ENCODE data around the gene CWF19L1. TPM values are rescaled to one million over a fixed set of nuclear protein-coding genes. Genes with fewer than 3 reads are reported as not detected.
"Not testable (repeated sequence)": the region's sequence is repeated elsewhere in the genome, so short reads cannot be mapped to it uniquely, and the experiment has no call there.

The CWF19L1 gene
- total RNA-seq, 6 experiments from 2014 or later, result 19.1 to 24.5 (median 20.6) TPM

- Mint-ChIP-seq H3K9me3 (no peaks in the 10 kb centered on the region), H3K27ac (no peak overlapping the region), H3K4me3 (no peak overlapping the region), H3K27me3 (ENCODE audit: insufficient read depth) (peaks cover 5% of the 10 kb centered on the region; the same call in 1 of the 2 replicates), H3K4me1 (ENCODE audit: low read depth) (peaks cover 28% of the 10 kb centered on the region), H3K36me3 (ENCODE audit: low read depth) (peaks cover 34% of the 10 kb centered on the region)
- DNase-seq, result no peak
- TF ChIP-seq CTCF (IDR thresholded peaks at IDR 0.05), result no peak
Measured at GRCh38 chr10:100282907-100283306, 15.5 kb upstream of the CWF19L1 start.

- H3K4me1 Mint-ChIP-seq (ENCODE audit: low read depth); H3K9me3 Mint-ChIP-seq; H3K27me3 Mint-ChIP-seq (ENCODE audit: insufficient read depth); DNase-seq; H3K4me3 Mint-ChIP-seq; H3K27ac Mint-ChIP-seq: not testable (repeated sequence)
- peaks cover 40% of the 10 kb centered on the region for H3K36me3 Mint-ChIP-seq (ENCODE audit: low read depth)
Measured at GRCh38 chr10:100276971-100277370, 9.5 kb upstream of the CWF19L1 start.

GRCh38 chr10:100265821-100266485 lies 1.5 kb downstream of the CWF19L1 start:
- Mint-ChIP-seq H3K27me3 (ENCODE audit: insufficient read depth) (no peaks in the 10 kb centered on the region; the same call in 1 of the 2 replicates), H3K9me3 (no peaks in the 10 kb centered on the region), H3K27ac (peak overlapping the region; percentile 24; the same call in 1 of the 2 replicates), H3K4me3 (peak overlapping the region; percentile 100), H3K36me3 (ENCODE audit: low read depth) (peaks cover 8% of the 10 kb centered on the region), H3K4me1 (ENCODE audit: low read depth) (peaks cover 13% of the 10 kb centered on the region)
- DNase-seq, result no peak
- TF ChIP-seq CTCF (IDR thresholded peaks at IDR 0.05), result no peak

DNA sequence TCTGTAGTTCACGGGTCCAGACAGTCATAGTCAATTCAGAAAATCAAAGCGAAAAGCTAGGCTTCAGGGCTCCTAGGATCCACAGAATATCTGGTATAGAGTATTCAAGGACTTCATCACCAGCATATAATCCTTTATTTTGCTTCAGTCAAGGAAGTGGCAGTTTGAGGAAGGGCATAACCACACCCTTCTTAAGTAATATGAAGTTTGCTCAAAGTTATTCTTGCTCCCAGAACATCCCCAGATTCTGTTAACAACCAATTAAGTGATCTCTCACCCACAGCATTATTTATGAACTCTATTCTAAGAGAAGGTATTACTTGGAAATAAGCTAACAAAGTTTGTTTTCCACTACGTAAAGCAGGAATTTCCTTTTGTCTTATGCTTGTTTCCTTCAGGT lies 13.2 kb downstream of the CWF19L1 start:
- no peak for DNase-seq
- H3K4me1 Mint-ChIP-seq (ENCODE audit: low read depth), result no peaks in the 10 kb centered on the region
- no peaks in the 10 kb centered on the region for H3K9me3 Mint-ChIP-seq
- no peaks in the 10 kb centered on the region for H3K27me3 Mint-ChIP-seq (ENCODE audit: insufficient read depth)
- no peak overlapping the region for H3K4me3 Mint-ChIP-seq
- H3K27ac Mint-ChIP-seq, result no peak overlapping the region
- TF ChIP-seq CTCF (IDR thresholded peaks at IDR 0.05), result no peak
- H3K36me3 Mint-ChIP-seq (ENCODE audit: low read depth), result peaks cover 30% of the 10 kb centered on the region

DNA sequence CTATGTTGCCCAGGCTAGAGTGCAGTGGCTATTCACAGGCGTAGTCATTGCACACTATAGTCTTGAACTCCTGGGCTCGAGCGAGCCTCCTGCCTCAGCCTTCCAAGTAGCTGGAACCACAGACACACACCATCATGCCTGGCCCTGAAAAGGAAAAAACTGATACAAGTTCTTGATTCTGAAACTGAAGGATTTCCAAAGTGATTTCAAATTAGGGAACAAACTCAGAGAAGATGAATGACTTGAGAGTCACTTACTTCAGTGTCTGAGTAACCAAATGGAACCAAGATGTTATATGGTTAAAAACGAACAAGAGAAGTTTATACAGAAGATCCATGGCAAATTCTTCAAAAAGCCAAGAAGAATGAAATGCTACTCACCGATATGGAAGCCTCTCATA lies 14.4 kb downstream of the CWF19L1 start:
- Mint-ChIP-seq H3K27me3 (ENCODE audit: insufficient read depth) (no peaks in the 10 kb centered on the region), H3K4me3 (no peak overlapping the region), H3K4me1 (ENCODE audit: low read depth) (no peaks in the 10 kb centered on the region), H3K27ac (no peak overlapping the region), H3K36me3 (ENCODE audit: low read depth) (peaks cover 25% of the 10 kb centered on the region), H3K9me3 (no peaks in the 10 kb centered on the region)
- no peak for DNase-seq
- TF ChIP-seq CTCF (IDR thresholded peaks at IDR 0.05), result no peak

DNA sequence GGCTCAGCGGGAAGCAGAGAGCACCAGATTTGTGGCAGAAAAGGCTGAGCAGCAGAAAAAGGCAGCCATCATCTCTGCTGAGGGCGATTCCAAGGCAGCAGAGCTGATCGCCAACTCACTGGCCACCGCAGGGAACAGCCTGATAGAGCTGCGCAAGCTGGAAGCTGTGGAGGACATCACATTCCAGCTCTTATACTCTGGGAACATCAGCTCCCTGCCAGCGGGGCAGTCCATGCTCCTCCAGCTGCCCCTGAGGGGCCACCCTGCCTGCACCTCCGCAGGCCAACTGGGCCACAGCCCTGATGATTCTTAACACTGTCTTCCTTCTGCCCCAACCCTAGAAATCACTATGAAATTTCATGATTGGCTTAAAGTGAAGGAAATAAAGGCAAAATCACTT lies 18.6 kb downstream of the CWF19L1 start:
- H3K27ac Mint-ChIP-seq, result no peak overlapping the region
- no peaks in the 10 kb centered on the region for H3K9me3 Mint-ChIP-seq
- no peaks in the 10 kb centered on the region for H3K27me3 Mint-ChIP-seq (ENCODE audit: insufficient read depth)
- DNase-seq, result no peak
- peaks cover 15% of the 10 kb centered on the region; the same call in 1 of the 2 replicates for H3K36me3 Mint-ChIP-seq (ENCODE audit: low read depth)
- peaks cover 7% of the 10 kb centered on the region for H3K4me1 Mint-ChIP-seq (ENCODE audit: low read depth)
- no peak for TF ChIP-seq CTCF (IDR thresholded peaks at IDR 0.05)
- no peak overlapping the region for H3K4me3 Mint-ChIP-seq
